Hindlimb muscle (tissue), 1 donor: ENCODE results near the gene MDN1. TPM values are rescaled to one million over a fixed set of nuclear protein-coding genes. Genes with fewer than 3 reads are reported as not detected.
"Not testable (repeated sequence)": the region's sequence is repeated elsewhere in the genome, so short reads cannot be mapped to it uniquely, and the experiment has no call there.

Experiments
- DNase-seq: peaks from one replicate; pipeline ENCODE4 v3.0.0-alpha.2; 2013
- polyA plus RNA-seq: library from polyadenylated mRNA; unstranded; fragments of 120-200 nt; gene quantifications from one replicate; pipeline ENCODE4 v1.2.1, GENCODE V29; 2013; ENCODE audit not compliant: insufficient read length

The MDN1 gene
- polyA plus RNA-seq, 1 donor: 30.2 TPM

DNA sequence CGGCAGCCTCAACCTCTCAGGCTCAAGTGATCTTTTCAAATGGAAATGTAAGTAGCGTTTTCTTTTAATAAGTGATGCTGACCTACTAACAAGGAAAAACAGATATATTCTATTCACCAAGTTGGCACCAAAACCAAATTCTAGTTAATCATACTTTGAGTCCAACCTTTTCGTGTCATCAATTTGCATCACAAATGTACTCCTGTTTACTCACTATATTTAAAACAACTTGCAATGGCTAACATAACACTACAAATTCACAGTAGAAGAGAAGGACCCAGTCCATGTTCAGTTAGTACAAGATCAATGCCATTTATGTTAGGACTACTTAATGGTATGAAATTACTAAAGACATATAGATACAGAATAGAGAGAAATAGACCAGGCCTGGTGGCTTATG lies 50.0 kb downstream of the MDN1 start:
- no peak for DNase-seq

- no peak for DNase-seq
Observed at GRCh38 chr6:89768324-89768723, 51.3 kb downstream of the MDN1 start.

GRCh38 chr6:89763550-89763949 lies 56.0 kb downstream of the MDN1 start:
- DNase-seq: no peak

DNA sequence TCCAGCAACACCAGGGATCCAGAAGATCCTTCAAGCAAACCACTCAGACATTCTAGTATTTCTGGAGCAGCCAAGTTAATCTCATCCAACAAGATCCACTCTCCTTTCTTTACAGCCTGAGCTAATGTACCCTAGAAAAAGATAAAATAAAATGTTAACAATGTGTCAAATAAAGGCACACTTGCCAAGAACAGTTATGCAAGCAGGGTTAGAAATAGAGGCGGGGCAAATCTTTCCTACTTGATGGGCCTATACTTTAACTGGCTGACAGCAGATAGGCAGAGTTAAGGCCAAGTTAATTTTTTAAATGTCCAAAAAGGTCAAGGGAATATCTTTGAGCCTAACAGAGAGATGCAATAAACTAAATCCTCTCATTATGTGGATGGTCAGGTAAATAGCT lies 60.8 kb downstream of the MDN1 start:
- DNase-seq: no peak

- no peak for DNase-seq
Observed at GRCh38 chr6:89750338-89750737, 69.3 kb downstream of the MDN1 start.

DNA sequence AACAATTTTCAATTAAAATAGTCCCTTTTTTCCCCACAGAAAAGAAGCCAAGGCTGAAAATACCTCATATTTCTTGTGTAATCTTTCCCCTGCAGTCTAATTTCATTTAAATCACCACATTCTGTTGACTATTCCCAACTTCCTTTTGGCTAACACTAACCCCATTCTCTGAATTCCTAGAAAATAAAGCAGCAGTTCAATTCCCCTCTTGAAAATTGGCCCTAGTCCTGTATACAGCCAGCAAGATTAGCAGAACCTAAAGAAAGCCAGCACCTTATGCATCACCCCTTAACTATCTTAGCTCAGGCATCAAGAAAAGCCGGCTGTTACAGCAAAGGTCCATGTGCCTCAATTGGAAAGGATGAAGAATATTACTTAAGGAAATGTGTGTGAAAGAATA lies 69.7 kb downstream of the MDN1 start:
- DNase-seq: no peak

DNA sequence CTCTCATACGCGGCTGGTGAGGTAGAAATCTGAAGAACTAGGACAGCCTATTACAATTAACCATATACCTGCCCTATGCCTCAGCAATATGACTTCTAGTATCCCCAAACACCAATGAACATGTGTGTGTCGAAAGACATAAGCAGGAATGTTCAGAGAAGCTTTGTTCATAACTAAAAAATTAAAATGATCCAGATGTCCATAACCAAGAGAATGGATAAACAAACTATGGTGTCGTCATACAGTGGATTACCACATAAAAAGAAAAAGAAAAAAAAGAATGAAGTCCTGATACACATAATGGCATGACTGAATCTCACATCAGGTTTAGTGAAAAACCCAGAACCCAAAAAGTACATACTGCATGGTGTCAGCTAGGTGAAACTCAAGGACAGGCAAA lies 73.9 kb downstream of the MDN1 start:
- no peak for DNase-seq

GRCh38 chr6:89745096-89745495 lies 74.5 kb downstream of the MDN1 start:
- no peak for DNase-seq

DNA sequence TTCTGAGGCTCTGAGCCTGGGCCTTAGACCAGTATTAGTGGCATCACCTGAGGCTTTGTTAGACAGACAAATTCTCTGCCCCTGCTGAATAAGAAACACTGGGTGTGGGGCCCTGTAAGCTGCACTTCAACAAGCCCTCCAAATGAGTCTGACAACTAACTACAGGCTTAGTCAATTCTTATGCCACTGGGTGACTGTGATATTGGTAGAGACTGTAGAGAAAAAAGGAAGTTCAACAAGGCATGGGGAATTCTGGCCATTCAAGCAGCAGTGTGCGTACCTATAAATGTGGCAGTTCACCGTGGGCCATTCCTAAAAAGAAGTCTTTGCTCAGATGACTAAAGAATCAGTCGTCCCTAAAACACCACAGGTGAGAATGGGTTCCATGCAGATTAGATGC lies 82.7 kb downstream of the MDN1 start:
- no peak for DNase-seq

DNA sequence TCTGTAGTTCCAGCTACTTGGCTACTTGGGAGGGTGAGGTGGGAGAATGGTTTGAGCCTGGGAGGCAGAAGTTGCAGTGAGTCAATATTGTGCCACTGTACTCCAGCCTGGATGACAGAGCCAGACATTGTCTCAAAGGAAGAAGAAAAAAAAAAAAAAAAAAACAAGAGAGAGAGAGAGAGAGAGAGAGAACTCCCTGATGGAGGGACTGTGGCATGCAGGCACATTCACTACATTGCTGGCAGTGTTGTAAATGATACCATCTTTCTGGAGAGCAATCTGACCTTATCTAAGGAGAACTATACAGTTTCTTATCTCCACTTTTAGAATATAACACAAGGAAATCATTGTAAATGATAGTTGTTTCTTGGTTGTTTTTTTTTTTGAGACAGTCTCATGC lies 85.1 kb downstream of the MDN1 start:
- DNase-seq: no peak

DNA sequence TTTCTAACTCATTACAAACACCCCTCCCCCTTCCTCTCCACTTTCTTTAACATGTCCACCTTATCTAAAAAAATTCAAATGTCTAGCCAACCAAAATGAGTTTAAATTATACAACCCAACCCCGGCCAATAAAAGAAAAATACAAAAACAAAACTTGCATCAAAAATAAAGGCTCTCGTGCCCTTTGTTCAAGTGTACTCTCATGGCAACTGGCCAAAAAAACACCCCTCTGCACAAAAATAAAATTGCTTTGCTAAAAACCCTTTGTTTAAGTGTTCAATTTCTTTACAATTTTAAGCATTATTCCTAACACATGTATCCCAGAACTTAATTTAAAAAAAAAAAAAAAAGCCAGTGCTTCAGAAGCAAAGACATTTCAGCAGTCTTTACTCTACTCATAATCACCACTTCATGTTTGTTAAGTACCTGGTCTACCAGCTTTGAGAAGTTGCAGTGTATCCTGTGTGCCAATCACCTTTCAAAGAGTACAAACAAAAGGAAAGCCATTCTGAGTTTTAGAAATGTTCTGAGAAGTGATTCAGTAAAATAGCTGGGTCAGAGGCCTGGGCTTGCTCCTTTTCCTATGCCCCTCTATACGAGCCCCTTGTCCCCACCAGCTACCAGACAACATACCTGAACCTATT lies 87.5 kb downstream of the MDN1 start:
- no peak for DNase-seq

GRCh38 chr6:89731262-89731661 lies 88.3 kb downstream of the MDN1 start:
- DNase-seq: not testable (repeated sequence)

DNA sequence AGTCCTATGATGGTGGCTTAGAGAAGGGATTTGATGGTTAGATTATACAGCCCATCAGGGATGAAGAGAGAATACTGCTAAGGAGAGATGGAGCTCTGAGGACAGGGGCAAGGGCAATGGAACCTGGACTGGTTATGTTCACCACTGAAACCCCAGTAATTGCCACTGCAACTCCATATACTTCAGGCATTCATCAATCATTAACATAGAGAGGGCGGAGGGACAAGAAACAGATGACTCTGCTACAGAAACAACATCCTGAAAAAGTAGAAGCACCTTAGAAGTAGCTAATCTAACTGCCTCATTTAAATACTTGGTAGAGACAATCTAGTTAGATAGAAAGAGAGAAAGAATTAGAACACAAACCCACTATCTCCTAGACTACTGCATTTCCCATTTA lies 89.8 kb downstream of the MDN1 start:
- no peak for DNase-seq

DNA sequence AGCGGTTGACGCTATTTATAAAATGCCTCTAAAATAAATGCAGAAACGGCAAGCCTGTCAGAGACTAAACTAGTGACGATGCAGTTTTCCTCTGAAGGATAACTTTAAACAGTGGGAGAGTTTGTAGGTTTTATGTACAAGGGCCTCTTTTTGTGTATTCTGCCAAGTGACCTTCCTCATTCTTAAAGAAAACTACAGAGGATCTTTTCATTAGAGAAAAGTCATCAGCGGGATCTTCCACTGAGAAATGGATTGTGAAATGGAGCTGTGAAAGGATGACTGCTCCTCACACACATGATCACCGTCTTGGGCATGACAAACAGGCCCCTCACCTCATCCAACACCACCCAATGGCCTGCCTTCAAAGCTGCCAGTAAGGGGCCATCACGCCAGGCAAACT lies 92.1 kb downstream of the MDN1 start:
- no peak for DNase-seq

- DNase-seq: no peak
Observed at GRCh38 chr6:89724981-89725380, 94.6 kb downstream of the MDN1 start.

- no peak for DNase-seq
Observed at GRCh38 chr6:89723046-89723445, 96.5 kb downstream of the MDN1 start.

GRCh38 chr6:89716532-89716931 lies 103.1 kb downstream of the MDN1 start:
- no peak for DNase-seq

DNA sequence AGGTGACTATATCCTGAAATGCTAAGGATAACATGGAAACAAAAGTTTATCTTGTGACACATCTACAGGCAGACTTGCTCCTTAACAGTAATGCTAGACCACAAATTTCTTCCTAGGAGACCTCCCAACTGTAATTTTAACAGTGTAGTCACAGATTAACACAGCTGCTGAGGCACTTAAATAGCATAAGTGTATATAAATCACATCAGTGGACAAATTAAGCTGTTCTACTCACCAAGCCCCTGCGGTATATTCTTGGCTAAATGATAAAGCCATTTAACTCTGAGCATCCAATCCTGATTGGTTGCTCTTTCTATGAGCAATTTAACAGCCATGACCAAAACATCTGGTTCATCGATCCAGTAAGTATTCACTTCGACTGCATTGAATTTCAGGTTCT lies 107.8 kb downstream of the MDN1 start:
- peak; percentile 14 for DNase-seq

GRCh38 chr6:89708316-89708715 lies 111.3 kb downstream of the MDN1 start:
- DNase-seq: no peak

GRCh38 chr6:89707766-89708165 lies 111.8 kb downstream of the MDN1 start:
- DNase-seq: no peak

DNA sequence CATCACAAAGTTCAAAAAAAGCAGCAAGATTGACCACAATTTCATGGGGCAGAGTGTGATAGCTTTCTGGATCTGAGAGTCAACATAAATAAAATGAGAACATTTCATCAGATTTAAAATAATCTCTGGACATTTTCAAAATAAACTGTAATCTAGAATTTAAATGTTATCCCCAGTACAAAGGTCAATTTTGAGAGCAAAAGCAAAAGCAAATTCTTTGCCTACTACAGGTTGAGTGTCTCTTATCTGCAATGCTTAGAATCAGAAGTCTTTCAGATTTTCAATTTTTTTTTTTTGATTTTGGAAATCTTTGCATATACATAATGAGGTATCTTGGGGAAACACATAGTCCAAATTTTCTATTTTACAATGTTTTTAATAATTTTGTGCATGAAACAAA lies 113.5 kb downstream of the MDN1 start:
- no peak for DNase-seq

DNA sequence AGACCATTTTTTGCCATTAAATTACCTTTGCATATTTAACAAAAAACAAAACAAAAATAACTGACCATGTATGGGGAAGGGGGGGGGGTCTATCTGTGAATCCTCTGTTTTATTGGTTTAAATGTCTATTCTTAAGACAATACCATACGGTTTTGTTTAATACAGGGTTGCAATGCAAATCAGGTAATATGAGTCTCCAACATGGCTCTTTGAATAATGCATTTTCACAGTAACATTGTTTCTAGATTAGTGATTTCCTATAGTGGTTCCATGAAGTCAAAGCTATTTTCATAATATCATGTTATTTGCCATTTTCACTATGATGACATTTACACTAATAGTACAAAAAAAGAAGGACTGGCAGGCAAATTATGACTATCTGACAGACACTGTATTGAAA lies 116.3 kb downstream of the MDN1 start:
- DNase-seq: no peak

DNA sequence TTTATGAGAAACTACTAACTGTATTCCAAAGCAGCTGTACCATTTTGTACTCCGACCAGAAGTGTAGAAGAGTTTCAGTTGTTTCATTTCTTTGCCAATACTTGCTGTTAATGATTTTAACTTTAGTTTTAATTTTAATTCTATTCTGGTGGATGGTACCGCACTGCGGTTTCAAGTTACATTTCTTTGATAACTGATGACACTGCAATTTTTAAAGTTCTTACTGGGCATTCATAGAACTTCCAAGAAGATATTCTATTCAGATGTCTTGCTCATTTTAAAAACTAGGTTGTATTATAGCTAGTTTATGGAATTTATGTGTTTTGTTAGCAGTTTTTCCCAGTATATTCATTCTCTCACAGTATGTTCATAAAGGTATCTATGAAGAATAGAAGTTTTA lies 117.2 kb downstream of the MDN1 start:
- no peak for DNase-seq

DNA sequence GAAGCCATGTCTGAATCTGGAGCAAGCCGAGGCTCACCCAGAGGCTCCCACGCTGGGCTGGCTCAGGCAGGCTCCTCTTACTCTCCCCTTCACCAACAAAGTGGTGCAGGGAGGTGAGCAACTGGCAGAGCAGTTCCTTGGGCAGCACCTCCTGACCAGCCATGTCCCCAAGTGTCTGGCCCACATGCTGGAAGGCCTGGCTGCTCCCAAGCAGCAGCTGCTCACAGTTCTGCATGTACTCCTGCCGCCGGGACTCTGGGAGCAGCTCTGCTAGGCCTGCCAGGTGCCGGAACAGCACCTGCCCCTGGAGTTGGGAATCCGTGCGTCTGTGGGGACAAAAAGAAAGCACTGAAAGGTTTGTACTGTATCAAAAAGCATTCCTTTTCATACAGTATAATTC lies 123.9 kb downstream of the MDN1 start:
- no peak for DNase-seq

DNA sequence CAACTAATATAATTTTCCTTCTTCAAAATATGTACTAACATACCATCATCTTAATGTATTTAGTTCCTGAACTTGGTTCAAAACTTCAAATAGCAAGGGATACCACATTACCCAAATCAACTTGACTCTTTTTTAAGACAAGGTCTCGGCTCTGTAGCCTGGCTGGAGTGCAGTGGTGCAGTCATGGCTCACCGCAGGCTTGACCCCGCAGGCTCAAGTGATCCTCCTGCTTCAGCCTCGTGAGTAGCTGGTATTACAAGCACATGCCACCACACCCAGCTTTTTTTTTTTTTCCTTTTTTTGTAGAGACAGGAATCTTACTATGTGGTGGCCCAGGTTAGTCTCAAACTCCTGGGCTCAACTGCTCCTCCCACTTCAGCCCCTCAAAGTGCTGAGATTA lies 125.2 kb downstream of the MDN1 start:
- DNase-seq: no peak
